ENCODE measurements around the gene EMSY.

Gene EMSY

DNA sequence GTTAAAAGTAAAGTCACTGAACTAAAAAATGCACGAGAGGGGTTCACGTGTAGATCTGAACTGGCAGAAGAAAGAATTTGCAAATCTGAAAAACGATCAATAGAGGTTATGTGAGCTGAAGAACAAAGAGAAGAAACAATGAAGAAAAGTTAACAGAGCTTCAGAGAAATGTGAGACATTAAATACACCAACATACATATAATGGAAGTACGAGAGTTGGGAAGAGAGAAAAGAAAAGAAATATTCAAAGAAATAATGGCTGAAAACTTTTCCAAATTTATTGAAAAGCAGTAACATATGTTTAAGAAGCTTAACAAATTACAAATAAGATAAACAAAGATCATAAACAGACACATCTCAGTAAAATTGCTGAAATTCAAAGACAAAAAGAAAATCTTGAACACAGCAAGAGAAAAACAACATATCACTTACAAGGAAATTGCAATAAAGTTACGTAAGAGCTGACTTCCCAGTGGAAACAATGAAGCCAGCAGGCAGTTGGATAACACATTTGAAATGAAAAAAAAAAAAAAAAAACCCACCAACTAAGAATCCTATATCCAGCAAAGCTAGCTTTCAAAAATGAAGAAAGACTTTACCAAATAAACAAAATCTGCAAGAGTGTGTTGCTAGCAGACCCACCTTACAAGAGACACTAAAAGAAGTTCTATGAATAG, 56.8 kb downstream of the EMSY start:
- H3K27ac ChIP-seq, result no peak overlapping the region
- TF ChIP-seq CTCF (IDR thresholded peaks at IDR 0.05) (no peak), ZFX (IDR thresholded peaks at IDR 0.05; ENCODE audit: borderline replicate concordance) (no peak)

- no peak for TF ChIP-seq ZFX (IDR thresholded peaks at IDR 0.05; ENCODE audit: borderline replicate concordance)
- TF ChIP-seq CTCF (IDR thresholded peaks at IDR 0.05), result no peak
Measured at GRCh38 chr11:76506833-76507232, 62.0 kb downstream of the EMSY start.

GRCh38 chr11:76510060-76511047, 65.5 kb downstream of the EMSY start:
- H3K27ac ChIP-seq, result no peak overlapping the region

More at GRCh38 chr11:76506833-76507232, 62.0 kb downstream of the EMSY start:
- H3K27ac ChIP-seq, result no peak overlapping the region

DNA sequence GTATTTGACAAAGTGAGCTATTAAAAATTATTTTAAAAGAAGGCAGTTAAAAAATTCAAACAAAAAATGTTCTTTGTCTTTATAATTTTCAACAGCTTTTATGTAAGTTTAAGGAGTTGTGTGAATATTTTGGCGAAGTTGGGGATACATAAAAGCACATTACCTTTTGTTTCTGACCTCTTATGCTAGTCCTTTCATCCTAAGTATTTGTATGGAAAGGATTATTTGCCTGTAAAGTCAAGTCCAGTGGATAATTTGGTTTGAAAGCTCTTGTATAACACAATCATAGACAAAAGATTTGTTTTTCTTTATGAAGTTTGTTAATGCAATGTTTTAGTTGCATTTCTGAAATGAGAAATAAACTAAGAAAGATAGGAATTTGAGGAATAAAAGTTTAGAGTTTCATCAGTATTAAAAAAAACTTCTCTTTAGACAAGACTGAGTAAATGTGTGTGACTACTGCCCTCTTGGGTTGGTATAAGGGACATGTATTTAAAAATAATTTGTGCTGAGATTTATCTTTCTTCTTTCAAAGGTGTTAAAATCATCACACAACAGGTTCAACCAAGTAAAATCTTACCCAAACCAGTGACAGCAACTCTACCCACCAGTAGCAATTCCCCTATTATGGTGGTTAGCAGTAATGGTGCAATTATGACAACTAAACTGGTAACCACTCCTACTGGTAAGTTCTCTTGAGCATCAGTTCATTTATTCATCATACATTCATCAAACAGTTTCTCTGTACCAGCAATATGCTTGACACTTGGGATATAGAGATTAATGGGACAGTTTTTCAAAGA, 68.2 kb downstream of the EMSY start:
- TF ChIP-seq ZFX (IDR thresholded peaks at IDR 0.05; ENCODE audit: borderline replicate concordance) (no peak), CTCF (IDR thresholded peaks at IDR 0.05) (peak; percentile 57)
- H3K27ac ChIP-seq, result no peak overlapping the region

More at GRCh38 chr11:76510060-76511047, 65.5 kb downstream of the EMSY start:
- TF ChIP-seq ZFX (IDR thresholded peaks at IDR 0.05; ENCODE audit: borderline replicate concordance) (no peak), CTCF (IDR thresholded peaks at IDR 0.05) (no peak)

DNA sequence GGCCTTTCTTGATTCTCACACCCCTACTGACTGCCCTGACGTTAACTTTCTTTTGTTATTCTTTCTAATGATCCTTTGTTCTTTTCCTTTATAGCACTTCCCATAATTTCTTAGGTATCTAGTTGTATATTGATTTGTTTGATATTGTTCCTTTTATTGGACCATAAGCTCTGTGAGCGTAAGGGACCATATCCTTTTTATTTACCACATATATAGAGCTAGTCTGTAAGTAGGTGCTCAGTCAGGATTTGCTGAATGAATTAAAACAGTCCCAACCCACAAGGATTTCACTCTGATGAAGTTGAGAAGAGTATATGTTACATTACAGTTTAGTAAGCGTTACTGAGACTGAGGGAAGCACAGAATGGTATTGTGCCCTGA, 68.8 kb downstream of the EMSY start:
- TF ChIP-seq CTCF (IDR thresholded peaks at IDR 0.05), result no peak
- no peak for TF ChIP-seq ZFX (IDR thresholded peaks at IDR 0.05; ENCODE audit: borderline replicate concordance)
- no peak overlapping the region for H3K27ac ChIP-seq

- no peak overlapping the region for H3K27ac ChIP-seq
- TF ChIP-seq ZFX (IDR thresholded peaks at IDR 0.05; ENCODE audit: borderline replicate concordance) (no peak), CTCF (IDR thresholded peaks at IDR 0.05) (no peak)
Measured at GRCh38 chr11:76515494-76515893, 70.7 kb downstream of the EMSY start.

All from 22Rv1 (cell line).